Immature natural killer cell (primary cell): ENCODE measurements around the gene LMNA. TPM values are rescaled to one million over a fixed set of nuclear protein-coding genes. Genes with fewer than 3 reads are reported as not detected.
A peak's percentile ranks its signal among the peaks of the same experiment; 100 is the strongest.
"Not testable (repeated sequence)": the region's sequence is repeated elsewhere in the genome, so short reads cannot be mapped to it uniquely, and the experiment has no call there.

Source experiments
- DNase-seq, 3 donors: peaks; one replicate each; pipeline ENCODE4 v3.0.0; 2022; ENCODE audit warnings: mixed read lengths in 1 of 3
- H3K27ac Mint-ChIP-seq, 6 donors: one replicate each; pipeline ENCODE4 v1.8.0; 2020; ENCODE audit warnings: mixed read lengths in 6 of 6, mild to moderate bottlenecking in 5 of 6, inconsistent platforms in 4 of 6, moderate library complexity in 3 of 6
- H3K27me3 Mint-ChIP-seq, 3 donors: one replicate each; pipeline ENCODE4 v1.8.0; 2020 to 2021; ENCODE audit warnings: low read depth in 3 of 3, mild to moderate bottlenecking in 3 of 3, mixed read lengths in 3 of 3, moderate library complexity in 3 of 3, inconsistent platforms in 1 of 3
- H3K36me3 Mint-ChIP-seq, 3 donors: one replicate each; pipeline ENCODE4 v1.8.0; 2020; ENCODE audit warnings: mixed read lengths in 3 of 3, inconsistent platforms in 2 of 3, mild to moderate bottlenecking in 2 of 3
- H3K4me1 Mint-ChIP-seq, 2 donors: one replicate each; pipeline ENCODE4 v1.8.0; 2020; ENCODE audit warnings: inconsistent platforms in 2 of 2, mild to moderate bottlenecking in 2 of 2, mixed read lengths in 2 of 2, moderate library complexity in 1 of 2
- H3K4me3 Mint-ChIP-seq, 5 donors: one replicate each; pipeline ENCODE4 v1.8.0; 2020; ENCODE audit warnings: mild to moderate bottlenecking in 5 of 5, mixed read lengths in 5 of 5, inconsistent platforms in 3 of 5, moderate library complexity in 3 of 5
- H3K9me3 Mint-ChIP-seq, 6 donors: one replicate each; pipeline ENCODE4 v1.8.0; 2020; ENCODE audit warnings: mild to moderate bottlenecking in 6 of 6, mixed read lengths in 6 of 6, inconsistent platforms in 4 of 6, moderate library complexity in 3 of 6
- polyA plus RNA-seq, 3 donors: library from polyadenylated mRNA; unstranded; fragments of 300-500 nt; fragmentation: Illumina TruSeq; gene quantifications; one replicate each; pipeline ENCODE4 v1.2.3, GENCODE V29; 2021

The LMNA gene
- polyA plus RNA-seq, 3 donors from 2014 or later, result 4.4 to 14.0 (median 10.3) TPM

DNA sequence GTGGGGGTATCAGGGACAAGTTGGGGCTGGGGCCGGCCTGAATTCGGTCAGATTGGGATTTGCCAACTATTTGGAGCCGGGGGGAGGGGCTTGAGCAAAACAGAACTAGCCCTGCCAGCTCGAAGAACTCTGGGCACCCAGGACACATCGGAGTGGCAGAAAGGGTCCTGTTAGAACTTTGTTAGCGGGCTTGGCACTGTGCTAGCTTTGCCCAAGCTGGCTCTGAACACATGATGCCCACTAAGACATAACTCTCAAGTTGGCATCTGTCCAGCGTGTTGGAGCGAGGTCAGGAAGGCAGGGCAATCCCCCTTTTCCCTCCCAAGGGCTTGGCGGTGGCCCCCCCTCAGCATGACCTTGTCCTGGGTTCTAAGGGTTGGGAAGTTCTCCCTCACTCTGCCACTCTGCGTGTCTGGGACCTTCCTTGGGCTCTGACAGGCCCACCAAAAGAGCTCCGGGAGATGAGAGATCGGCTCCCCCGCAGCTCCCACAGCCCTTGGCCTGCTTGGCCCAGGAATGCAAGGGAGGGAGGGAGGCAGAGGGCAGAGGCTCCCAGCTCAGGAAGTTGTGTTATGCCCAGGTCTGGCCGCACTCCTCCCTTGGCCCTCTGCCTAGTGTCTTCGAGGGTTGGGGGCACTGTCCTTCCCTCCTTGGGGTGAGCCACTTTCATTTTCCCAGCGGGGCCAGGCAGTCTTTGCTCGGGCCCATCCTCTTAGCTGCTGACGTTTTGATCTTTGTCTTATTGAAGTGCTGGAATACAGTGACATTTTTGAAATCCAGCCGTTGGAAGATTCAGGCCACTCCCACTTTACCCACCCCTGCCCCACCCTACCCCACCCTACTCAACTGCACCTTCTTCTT, 1.2 kb downstream of the LMNA start:
- no peaks in the 10 kb centered on the region for H3K9me3 Mint-ChIP-seq
- peaks cover 17 to 23% of the 10 kb centered on the region in 2 donors for H3K4me1 Mint-ChIP-seq
- DNase-seq, result no peak

DNA sequence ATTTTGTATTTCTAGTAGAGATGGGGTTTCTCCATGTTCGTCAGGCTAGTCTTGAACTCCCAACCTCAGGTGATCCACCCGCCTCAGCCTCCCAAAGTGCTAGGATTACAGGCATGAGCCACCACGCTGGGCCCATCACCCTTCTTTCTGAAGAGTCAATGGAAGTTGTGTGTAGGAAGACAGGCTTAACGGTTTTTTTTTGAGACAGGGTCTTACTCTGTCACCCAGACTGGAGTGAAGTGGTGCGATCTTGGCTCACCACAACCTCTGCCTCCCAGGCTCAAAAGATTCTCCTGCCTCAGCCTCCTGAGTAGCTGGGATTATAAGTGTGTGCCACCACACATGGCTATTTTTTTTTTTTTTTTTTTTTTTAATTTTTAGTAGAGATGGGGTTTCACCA, 2.2 kb downstream of the LMNA start:
- Mint-ChIP-seq H3K4me1 (peaks cover 17 to 23% of the 10 kb centered on the region in 2 donors), H3K27ac (peak overlapping the region in 3 of 6 donors; percentile 10 to 87 (median 85)), H3K27me3 (peaks cover 9 to 28% (median 19%) of the 10 kb centered on the region in 3 donors), H3K4me3 (peak overlapping the region; percentile 80 to 92 (median 86))
- H3K36me3 Mint-ChIP-seq, H3K9me3 Mint-ChIP-seq, DNase-seq: not testable (repeated sequence)

More for the DNA sequence above, 1.2 kb downstream of the LMNA start:
- peak overlapping the region; percentile 84 to 92 (median 88) for H3K4me3 Mint-ChIP-seq
- H3K27ac Mint-ChIP-seq, result peak overlapping the region in 5 of 6 donors; percentile 82 to 91 (median 90)
- peaks cover 11 to 26% (median 19%) of the 10 kb centered on the region in 3 donors for H3K27me3 Mint-ChIP-seq
- H3K36me3 Mint-ChIP-seq, result no peaks in the 10 kb centered on the region

DNA sequence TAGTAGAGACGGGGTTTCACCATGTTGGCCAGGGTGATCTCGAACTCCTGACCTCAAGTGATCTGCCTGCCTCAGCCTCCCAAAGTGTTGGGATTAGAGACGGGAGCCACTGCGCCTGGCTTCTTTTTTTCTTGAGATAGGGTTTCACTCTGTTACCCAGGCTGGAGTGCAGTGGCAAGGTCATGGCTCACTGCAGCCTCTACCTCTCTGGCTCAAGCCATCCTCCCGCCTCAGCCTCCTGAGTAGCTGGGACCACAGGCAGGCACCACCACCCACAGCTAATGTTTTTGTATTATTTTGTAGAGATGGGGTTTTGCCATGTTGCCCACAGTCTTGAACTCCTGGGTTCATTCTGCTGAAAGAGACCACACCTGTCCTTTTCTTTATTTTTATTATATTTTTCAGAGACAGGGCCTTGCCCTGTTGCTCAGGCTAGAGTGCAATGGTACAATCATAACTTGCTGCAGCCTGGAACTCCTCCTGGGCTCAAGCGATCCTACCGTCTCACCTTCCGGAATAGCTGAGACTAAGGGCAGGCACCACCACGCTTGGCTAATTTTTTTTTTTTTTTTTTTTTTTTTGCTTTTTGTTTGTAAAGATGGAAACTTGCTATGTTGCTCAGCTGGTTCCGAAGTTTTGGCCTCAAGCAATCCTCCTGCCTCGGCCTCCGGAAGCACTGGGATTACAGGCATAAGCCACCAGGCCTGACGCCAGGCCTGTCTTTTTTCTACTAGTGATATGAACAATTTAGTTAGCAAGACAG, 3.1 kb downstream of the LMNA start:
- Mint-ChIP-seq H3K4me3 (no peak overlapping the region), H3K27ac (no peak overlapping the region), H3K36me3 (no peaks in the 10 kb centered on the region), H3K4me1 (peaks cover 17 to 23% of the 10 kb centered on the region in 2 donors), H3K27me3 (peaks cover 9 to 26% (median 19%) of the 10 kb centered on the region in 3 donors), H3K9me3 (no peaks in the 10 kb centered on the region)
- no peak for DNase-seq

DNA sequence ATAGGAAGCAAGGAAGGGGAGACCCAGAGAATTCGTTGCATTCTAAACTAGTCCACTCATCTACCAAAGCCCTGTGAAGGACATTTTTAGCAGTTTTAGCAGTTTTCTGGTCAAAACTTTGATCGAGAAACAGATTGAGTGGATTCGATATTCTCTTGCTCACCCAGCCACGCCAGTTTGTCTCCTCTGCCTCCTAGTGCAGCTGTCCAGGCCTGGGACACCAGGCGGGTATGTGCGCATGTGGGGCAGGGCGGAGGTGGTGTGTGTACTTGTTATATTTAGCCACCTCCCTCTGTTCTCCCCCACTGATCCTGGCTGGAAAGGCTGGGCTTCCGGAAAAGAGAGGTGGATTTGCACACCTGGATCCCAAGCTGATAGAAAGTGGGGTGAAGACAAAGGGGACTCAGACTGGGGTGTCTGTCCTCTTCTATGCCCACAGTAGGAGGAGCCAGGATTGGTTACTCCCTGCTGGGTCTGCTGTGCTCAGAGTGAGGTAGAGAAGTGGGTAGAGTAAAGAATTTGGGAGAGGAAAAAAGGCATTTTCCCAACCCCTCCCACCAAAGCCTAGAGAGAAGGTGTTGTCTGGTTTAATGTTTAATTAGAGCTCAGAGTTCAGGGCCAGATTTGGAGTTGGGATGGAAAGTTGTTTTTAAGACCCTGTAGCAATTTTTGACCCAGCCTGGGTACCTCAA, 3.8 kb downstream of the LMNA start:
- peaks cover 17 to 27% of the 10 kb centered on the region in 2 donors for H3K4me1 Mint-ChIP-seq
- H3K4me3 Mint-ChIP-seq, result peak overlapping the region in 1 of 5 donors; percentile 25
- no peak overlapping the region for H3K27ac Mint-ChIP-seq
- H3K27me3 Mint-ChIP-seq, result peaks cover 9 to 26% (median 21%) of the 10 kb centered on the region in 3 donors
- H3K9me3 Mint-ChIP-seq, result no peaks in the 10 kb centered on the region
- no peak for DNase-seq
- H3K36me3 Mint-ChIP-seq, result no peaks in the 10 kb centered on the region

DNA sequence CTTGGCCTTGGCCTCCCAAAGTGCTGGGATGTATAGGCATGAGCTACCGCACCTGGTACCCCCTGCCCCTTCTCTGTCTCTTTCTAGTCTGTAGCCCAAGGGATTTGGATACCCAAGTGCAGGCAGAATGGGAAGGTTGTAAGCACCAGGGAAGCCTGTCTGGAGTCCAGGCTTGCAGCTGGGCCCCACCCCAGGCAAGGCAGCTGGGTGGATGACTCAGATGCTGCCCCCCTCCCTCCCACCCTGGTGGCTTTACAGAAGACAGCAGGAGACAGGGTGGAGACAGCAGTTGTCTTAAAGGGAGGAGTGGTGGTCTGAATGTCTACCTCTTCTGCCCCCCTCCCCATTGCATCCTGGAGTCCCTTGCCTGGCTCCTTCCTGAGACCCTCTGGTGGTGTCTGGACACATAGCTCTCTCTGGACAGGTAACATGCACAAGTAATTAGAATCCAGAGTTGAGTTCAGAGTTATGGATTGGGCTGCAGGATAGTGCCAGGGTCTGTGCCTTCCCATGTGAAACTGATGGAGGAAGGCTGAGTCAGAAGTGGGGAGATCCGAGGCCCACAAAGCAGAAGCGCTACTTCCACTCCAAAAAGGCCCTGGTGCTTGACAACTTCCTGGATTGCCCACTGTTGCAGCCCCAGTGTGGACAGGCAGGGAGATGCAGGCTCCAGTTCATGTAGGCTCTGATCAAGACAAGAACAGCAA, 5.1 kb downstream of the LMNA start:
- H3K9me3 Mint-ChIP-seq, result no peaks in the 10 kb centered on the region

DNA sequence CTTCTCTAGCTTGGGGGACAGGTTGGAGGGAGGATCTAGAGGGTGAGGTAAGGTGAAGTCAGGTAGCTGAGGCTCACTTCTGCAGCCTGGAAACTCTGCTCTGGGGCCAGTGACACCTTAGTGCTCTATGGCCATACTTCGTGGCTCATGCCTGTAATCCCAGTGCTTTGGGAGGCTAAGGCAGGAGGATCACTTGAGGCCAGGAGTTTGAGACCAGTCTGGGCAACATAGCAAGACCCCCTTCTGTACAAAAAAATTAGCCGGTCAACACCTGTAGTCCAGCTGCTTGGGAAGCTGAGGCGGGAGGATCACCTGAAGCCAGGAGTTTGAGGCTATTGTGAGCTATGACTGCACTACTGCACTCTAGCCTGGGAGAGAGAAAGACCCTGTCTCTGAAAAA, 5.8 kb downstream of the LMNA start:
- no peak for DNase-seq
- Mint-ChIP-seq H3K27me3 (peaks cover 8 to 22% (median 20%) of the 10 kb centered on the region in 3 donors), H3K4me3 (no peak overlapping the region), H3K9me3 (peaks cover 0 to 2% (median 0%) of the 10 kb centered on the region in 6 donors), H3K36me3 (no peaks in the 10 kb centered on the region), H3K27ac (peak overlapping the region in 3 of 6 donors; percentile 2 to 49 (median 36)), H3K4me1 (peaks cover 18 to 36% of the 10 kb centered on the region in 2 donors)

More for the DNA sequence above, 5.1 kb downstream of the LMNA start:
- H3K36me3 Mint-ChIP-seq, result no peaks in the 10 kb centered on the region
- H3K27me3 Mint-ChIP-seq, result peaks cover 10 to 22% (median 16%) of the 10 kb centered on the region in 3 donors
- no peak for DNase-seq
- peaks cover 17 to 36% of the 10 kb centered on the region in 2 donors for H3K4me1 Mint-ChIP-seq
- no peak overlapping the region for H3K4me3 Mint-ChIP-seq
- H3K27ac Mint-ChIP-seq, result peak overlapping the region in 1 of 6 donors; percentile 24

DNA sequence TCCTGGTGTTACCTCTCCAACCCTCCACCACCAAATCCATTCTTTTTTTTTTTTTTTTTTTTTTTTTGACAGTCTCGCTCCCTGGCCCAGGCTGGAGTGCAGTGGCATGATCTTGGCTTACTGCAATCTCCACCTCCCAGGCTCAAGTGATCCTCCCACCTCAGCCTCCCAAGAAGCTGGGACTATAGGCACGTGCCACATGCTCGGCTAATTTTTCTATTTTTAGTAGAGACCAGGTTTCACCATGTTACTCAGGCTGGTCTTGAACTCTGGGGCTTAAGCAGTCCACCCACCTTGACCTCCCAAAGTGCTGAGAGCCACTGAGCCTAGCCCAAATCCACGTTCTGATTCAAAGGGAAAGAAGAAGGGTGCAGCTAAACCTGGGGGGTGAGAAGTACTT, 6.5 kb downstream of the LMNA start:
- not testable (repeated sequence) for H3K36me3 Mint-ChIP-seq, DNase-seq, H3K4me3 Mint-ChIP-seq, H3K9me3 Mint-ChIP-seq, H3K27ac Mint-ChIP-seq
- H3K4me1 Mint-ChIP-seq, result peaks cover 14 to 31% of the 10 kb centered on the region in 2 donors
- peaks cover 8 to 20% (median 17%) of the 10 kb centered on the region in 3 donors for H3K27me3 Mint-ChIP-seq

DNA sequence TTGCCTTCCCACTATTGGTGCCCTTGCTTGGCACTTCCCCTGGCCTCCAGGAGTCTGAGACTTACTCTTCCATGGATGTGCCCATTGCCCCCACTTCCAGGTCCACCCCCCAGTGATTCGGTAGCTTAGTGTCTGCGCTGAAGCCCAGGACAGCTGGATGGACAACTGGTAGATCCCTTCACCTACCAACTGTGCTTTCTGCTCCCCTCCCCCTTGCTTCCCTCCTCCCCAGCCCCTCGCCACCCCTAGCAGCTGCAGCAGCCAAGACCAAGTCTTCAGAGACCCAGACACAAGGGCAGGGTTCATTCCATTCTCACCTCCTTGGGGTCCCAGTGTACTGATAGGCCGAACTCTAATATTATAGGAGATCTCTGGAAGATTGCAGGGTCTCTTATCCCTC, 6.9 kb downstream of the LMNA start:
- no peak overlapping the region for H3K4me3 Mint-ChIP-seq
- no peak overlapping the region for H3K27ac Mint-ChIP-seq

DNA sequence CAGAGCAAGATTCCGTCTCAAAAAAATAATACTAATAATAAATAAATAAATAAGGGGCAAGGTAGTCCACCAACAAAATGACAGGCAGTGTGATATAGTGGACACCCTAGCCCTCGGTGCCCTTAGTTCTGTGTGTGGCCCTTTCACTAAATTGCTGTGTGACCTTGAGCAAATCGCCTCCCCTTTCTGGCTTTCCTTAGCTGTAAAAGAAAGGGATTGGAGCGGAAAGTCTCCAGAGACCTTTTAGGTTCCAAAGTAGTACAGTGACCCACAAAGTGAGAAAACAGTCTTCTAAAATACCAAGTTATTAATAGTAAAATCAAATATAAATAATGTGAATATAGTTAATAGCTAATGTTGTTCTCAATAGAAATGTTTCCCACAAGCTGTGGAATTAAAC, 7.6 kb downstream of the LMNA start:
- Mint-ChIP-seq H3K27ac (no peak overlapping the region), H3K9me3 (peaks cover 0 to 2% (median 0%) of the 10 kb centered on the region in 6 donors)

More for the DNA sequence above, 6.9 kb downstream of the LMNA start:
- Mint-ChIP-seq H3K9me3 (peaks cover 0 to 2% (median 0%) of the 10 kb centered on the region in 6 donors), H3K27me3 (peaks cover 8 to 18% (median 15%) of the 10 kb centered on the region in 3 donors), H3K4me1 (peaks cover 18 to 31% of the 10 kb centered on the region in 2 donors), H3K36me3 (no peaks in the 10 kb centered on the region)
- DNase-seq, result no peak

DNA sequence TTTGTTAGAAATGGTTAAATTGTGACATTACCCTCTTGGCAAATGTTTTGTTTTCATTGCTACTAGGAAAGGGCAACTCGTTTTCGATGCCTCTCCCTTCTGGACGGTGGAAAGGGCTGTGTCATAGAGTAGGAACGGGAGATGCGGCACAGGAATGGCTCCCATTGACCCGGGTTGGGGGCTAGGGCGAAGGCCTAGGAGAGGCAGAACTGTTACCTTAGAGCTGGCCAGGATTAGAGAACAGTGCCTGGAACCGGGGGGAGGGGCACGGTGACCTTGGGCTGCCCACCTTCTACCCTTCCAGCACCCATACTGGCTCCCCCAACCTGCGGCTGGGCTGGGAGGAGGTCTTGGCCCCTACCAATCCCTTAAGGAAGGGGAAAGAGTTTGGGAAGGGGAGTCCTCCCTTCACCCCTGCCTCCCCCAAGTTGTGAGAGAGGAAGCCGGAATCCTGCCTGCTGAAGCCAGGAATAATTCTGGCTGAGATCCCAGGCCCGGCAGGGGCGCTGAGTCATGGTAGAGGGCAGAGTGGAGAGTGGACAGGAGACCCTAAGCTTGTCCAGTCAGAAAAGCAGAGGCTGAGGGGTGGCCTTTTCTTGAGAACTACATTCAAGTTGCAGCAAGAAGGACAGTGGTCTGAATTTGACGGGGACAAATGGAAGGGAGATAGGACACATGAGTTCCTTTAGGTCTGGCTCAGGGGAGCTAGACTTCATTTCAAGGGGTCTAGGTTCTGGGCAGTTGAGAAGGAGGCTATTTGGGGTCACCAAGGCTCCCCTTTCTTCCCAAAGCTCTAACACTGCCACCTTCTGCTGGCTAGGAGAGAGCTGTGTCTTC, 8.2 kb downstream of the LMNA start:
- H3K27ac Mint-ChIP-seq, result peak overlapping the region in 4 of 6 donors; percentile 26 to 89 (median 60)
- peaks cover 30 to 43% of the 10 kb centered on the region in 2 donors for H3K4me1 Mint-ChIP-seq
- H3K9me3 Mint-ChIP-seq, result peaks cover 0 to 2% (median 0%) of the 10 kb centered on the region in 6 donors
- no peak overlapping the region for H3K4me3 Mint-ChIP-seq
- H3K36me3 Mint-ChIP-seq, result no peaks in the 10 kb centered on the region
- H3K27me3 Mint-ChIP-seq, result peaks cover 14 to 20% (median 19%) of the 10 kb centered on the region in 3 donors
- no peak for DNase-seq

More for the DNA sequence above, 7.6 kb downstream of the LMNA start:
- DNase-seq, result no peak
- Mint-ChIP-seq H3K36me3 (no peaks in the 10 kb centered on the region), H3K4me1 (peaks cover 24 to 36% of the 10 kb centered on the region in 2 donors), H3K27me3 (peaks cover 11 to 16% (median 15%) of the 10 kb centered on the region in 3 donors), H3K4me3 (no peak overlapping the region)

DNA sequence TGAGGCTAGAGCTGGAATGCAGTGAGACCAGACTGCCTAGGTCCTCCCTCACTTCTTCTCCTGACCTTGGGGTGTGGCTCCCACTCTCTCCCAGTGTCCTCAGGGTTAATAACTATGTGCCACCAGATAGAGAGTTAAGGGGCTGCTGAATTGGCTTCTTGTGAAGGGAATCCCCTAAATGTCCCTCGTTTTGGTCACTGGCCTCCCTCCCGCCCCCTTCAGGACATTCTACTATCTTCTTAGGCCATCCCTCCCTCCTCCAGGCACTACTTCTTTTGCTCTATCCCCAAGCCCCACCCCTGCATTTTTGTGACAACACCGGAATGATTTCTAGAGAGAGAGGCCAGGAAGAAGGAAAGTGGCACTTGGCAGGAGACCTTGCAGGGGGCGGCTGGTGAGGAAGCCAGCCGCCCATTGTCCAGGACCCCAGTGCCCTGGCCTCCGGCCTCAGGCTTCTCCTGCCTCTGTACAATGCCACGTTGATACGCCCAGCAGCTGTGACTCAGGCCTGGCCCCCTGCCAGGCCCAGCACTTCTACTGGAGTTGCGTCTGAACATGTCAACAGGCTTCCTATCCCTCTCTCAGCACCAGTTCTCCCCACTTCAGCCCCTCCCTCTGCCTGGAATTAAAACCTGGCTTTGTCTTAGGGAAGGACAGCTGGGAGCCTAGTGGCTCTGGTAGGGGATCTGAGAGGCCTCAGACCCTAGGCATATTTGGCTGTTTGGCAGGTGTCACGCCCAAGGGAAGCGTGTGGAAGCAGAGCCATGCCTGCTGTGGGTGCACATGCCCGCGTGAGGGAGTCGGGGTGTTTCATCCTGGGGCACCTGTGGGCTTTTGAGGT, 9.1 kb downstream of the LMNA start:
- peak overlapping the region in 5 of 6 donors; percentile 57 to 93 (median 80) for H3K27ac Mint-ChIP-seq
- peak overlapping the region in 1 of 5 donors; percentile 6 for H3K4me3 Mint-ChIP-seq
- H3K36me3 Mint-ChIP-seq, result no peaks in the 10 kb centered on the region
- peaks cover 36 to 51% of the 10 kb centered on the region in 2 donors for H3K4me1 Mint-ChIP-seq
- no peak for DNase-seq
- H3K27me3 Mint-ChIP-seq, result peaks cover 11 to 22% (median 19%) of the 10 kb centered on the region in 3 donors
- peaks cover 0 to 2% (median 0%) of the 10 kb centered on the region in 6 donors for H3K9me3 Mint-ChIP-seq
